ENCODE data around the gene HIPK2.

HIPK2 gene

DNA sequence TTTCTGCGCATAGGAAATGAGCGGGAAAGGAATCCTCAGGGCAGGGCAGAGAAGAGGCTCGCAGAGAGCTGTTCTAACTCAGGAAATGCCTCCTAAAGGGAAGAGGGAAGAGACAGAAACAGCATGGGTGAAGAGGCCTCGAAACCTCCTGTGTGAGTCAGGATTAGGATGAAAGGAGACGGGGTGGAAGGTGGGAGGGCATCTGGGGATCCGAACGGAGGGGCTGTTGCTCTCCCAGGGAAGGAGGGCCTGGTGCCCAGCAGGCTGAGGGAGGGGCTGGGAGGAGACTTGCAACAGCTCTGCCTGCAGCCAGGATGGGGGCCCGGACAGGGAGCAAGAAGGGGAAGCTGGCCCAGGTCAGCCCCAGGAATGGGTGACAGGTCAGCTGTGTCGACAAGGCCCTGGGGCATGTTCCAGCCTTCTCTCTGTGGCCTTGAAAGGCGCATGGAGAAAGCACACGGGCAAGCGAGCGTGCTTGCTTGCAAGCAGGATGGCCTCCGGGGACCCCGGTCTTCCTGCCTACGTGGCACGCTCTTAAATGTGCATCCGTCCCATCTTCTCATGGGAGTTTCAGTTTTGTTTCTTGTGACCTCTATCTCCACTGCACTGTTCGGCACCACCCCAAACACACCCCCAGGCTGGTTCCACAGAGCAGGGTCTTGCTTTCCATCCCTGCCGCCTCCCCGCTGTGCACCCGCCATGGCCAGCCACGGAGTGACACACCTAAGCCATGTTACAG lies 63.5 kb downstream of the HIPK2 start:
- TF ChIP-seq, protein P1, sequence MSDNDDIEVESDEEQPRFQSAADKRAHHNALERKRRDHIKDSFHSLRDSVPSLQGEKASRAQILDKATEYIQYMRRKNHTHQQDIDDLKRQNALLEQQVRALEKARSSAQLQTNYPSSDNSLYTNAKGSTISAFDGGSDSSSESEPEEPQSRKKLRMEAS (IDR thresholded peaks at IDR 0.05; ENCODE audit: low read depth, low read length), result no peak
- TF ChIP-seq MYC (IDR thresholded peaks at IDR 0.05; ENCODE audit: low read depth, low read length) (no peak), POLR2A (IDR thresholded peaks at IDR 0.05; ENCODE audit: extremely low read depth, insufficient read length) (no peak)
- TF ChIP-seq, protein P2, sequence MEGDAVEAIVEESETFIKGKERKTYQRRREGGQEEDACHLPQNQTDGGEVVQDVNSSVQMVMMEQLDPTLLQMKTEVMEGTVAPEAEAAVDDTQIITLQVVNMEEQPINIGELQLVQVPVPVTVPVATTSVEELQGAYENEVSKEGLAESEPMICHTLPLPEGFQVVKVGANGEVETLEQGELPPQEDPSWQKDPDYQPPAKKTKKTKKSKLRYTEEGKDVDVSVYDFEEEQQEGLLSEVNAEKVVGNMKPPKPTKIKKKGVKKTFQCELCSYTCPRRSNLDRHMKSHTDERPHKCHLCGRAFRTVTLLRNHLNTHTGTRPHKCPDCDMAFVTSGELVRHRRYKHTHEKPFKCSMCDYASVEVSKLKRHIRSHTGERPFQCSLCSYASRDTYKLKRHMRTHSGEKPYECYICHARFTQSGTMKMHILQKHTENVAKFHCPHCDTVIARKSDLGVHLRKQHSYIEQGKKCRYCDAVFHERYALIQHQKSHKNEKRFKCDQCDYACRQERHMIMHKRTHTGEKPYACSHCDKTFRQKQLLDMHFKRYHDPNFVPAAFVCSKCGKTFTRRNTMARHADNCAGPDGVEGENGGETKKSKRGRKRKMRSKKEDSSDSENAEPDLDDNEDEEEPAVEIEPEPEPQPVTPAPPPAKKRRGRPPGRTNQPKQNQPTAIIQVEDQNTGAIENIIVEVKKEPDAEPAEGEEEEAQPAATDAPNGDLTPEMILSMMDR (IDR thresholded peaks at IDR 0.05; ENCODE audit: low read depth, low read length), result no peak
- no peak for DNase-seq (ENCODE audit: low read depth)
- no peak overlapping the region for H3K4me3 ChIP-seq (ENCODE audit: low read depth, low read length)

GRCh38 chr7:139713526-139714162 lies 64.2 kb downstream of the HIPK2 start:
- no peak for DNase-seq (ENCODE audit: low read depth)
- no peak overlapping the region for H3K4me3 ChIP-seq (ENCODE audit: low read depth, low read length)
- no peak for TF ChIP-seq POLR2A (IDR thresholded peaks at IDR 0.05; ENCODE audit: extremely low read depth, insufficient read length)
- TF ChIP-seq, protein P2 (IDR thresholded peaks at IDR 0.05; ENCODE audit: low read depth, low read length), result no peak

DNA sequence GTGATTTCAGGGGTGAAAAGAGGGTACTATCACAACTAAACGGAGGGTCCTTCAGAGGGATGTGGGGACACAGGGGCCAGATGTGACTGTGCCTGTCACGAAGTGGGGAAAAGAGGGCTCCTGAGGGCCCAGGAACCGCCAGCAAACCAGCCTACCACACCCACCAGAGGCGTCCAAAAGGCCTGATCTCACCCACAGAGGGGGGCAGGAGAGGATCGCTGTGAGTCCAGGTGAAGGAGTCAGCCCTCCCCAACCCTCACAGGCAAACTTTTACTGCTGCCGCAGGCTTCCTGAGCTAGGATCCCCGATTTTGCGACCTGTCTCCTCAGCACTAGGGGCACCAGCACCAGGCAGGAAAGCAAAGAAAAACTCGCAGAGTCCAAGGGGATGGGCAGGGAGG lies 64.7 kb downstream of the HIPK2 start:
- TF ChIP-seq, protein P2 (IDR thresholded peaks at IDR 0.05; ENCODE audit: low read depth, low read length), result no peak
- TF ChIP-seq, protein P1 (IDR thresholded peaks at IDR 0.05; ENCODE audit: low read depth, low read length), result no peak
- TF ChIP-seq POLR2A (IDR thresholded peaks at IDR 0.05; ENCODE audit: extremely low read depth, insufficient read length), result no peak
- no peak for TF ChIP-seq MYC (IDR thresholded peaks at IDR 0.05; ENCODE audit: low read depth, low read length)
- H3K4me3 ChIP-seq (ENCODE audit: low read depth, low read length), result no peak overlapping the region
- no peak for DNase-seq (ENCODE audit: low read depth)

DNA sequence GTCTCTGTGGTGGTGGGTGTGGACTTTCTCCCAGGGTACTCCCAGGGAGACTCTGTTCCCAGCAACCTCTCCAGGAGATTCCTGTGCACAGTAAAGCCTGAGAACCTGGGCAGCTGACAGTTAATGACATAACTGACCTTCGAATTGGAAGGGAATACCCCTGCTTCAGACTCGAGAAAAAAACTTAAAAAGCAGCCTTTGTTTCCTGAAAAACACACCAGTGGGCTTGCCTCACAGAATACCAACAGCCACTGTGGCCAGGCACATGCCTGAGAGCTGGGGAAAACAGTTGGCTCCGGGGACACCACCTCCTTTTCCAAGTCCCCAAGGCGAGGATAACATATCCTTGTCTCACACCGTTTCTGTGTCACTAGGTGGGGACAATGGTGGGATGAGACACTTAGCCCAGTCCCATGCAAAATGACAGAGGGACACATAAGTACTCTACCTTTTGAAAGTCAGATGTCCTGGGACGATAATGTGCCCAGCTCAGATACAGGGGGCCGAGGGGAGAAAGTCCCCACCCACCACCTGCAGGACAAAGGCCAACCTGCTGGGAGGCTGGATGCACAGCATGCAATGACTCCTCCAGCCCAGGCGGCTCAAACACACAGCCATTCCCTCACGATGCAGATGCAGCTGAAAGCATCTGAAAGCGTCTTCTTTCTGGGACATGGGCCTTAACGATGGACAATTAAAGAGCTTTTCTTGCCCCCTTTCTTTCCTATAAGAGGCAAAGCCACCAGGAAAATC lies 65.6 kb downstream of the HIPK2 start:
- no peak overlapping the region for H3K4me3 ChIP-seq (ENCODE audit: low read depth, low read length)
- TF ChIP-seq MYC (IDR thresholded peaks at IDR 0.05; ENCODE audit: low read depth, low read length), result no peak
- TF ChIP-seq POLR2A (IDR thresholded peaks at IDR 0.05; ENCODE audit: extremely low read depth, insufficient read length), result no peak
- TF ChIP-seq, protein P2 (IDR thresholded peaks at IDR 0.05; ENCODE audit: low read depth, low read length), result no peak
- TF ChIP-seq, protein P1 (IDR thresholded peaks at IDR 0.05; ENCODE audit: low read depth, low read length), result no peak
- no peak for DNase-seq (ENCODE audit: low read depth)

- TF ChIP-seq MYC (IDR thresholded peaks at IDR 0.05; ENCODE audit: low read depth, low read length) (no peak), POLR2A (IDR thresholded peaks at IDR 0.05; ENCODE audit: extremely low read depth, insufficient read length) (no peak)
- TF ChIP-seq, protein P1 (IDR thresholded peaks at IDR 0.05; ENCODE audit: low read depth, low read length), result no peak
- TF ChIP-seq, protein P2 (IDR thresholded peaks at IDR 0.05; ENCODE audit: low read depth, low read length), result no peak
- H3K4me3 ChIP-seq (ENCODE audit: low read depth, low read length), result no peak overlapping the region
- DNase-seq (ENCODE audit: low read depth), result no peak
These were observed 67.8 kb downstream of the HIPK2 start for GRCh38 chr7:139710036-139710435.

Measured in NB4 (cell line).